Liver (tissue), 9 donors: Measurements from ENCODE around the gene GPR55. TPM values are rescaled to one million over a fixed set of nuclear protein-coding genes. Genes with fewer than 3 reads are reported as not detected.

Experiments used
- DNase-seq: peaks from one replicate; pipeline ENCODE4 v3.0.0-alpha.2; 2017; ENCODE audit warnings: low spot score
- H3K27ac ChIP-seq, 2 donors: one replicate each; pipeline ENCODE4 v1.7.0; 2013; ENCODE audit warnings: inconsistent platforms in 2 of 2, low read length in 2 of 2, control low read depth in 1 of 2, low read depth in 1 of 2, mild to moderate bottlenecking in 1 of 2
- H3K27me3 ChIP-seq, 4 donors: one replicate each; pipeline versions ENCODE4 v1.6.1 to v1.7.0; 2013; ENCODE audit warnings: low read length in 3 of 4, inconsistent platforms in 1 of 4, mild to moderate bottlenecking in 1 of 4, moderate library complexity in 1 of 4; ENCODE audit not compliant: control insufficient read depth in 4 of 4, insufficient read depth in 4 of 4
- H3K36me3 ChIP-seq, 4 donors: one replicate each; pipeline versions ENCODE4 v1.6.1 to v1.7.0; 2013; ENCODE audit warnings: low read length in 3 of 4, mild to moderate bottlenecking in 3 of 4, low read depth in 1 of 4, moderate library complexity in 1 of 4; ENCODE audit not compliant: control insufficient read depth in 4 of 4, insufficient read depth in 3 of 4
- H3K4me1 ChIP-seq, 4 donors: one replicate each; pipeline versions ENCODE4 v1.6.1 to v1.7.0; 2013; ENCODE audit warnings: low read length in 3 of 4, mild to moderate bottlenecking in 3 of 4, moderate library complexity in 1 of 4; ENCODE audit not compliant: control insufficient read depth in 4 of 4, insufficient read depth in 4 of 4
- H3K4me3 ChIP-seq, 3 donors: one replicate each; pipeline versions ENCODE4 v1.6.1 to v1.7.0; 2013; ENCODE audit warnings: low read length in 3 of 3, control low read depth in 1 of 3, low read depth in 1 of 3, mild to moderate bottlenecking in 1 of 3
- H3K9ac ChIP-seq, 2 donors: one replicate each; pipeline ENCODE4 v1.7.0; 2013; ENCODE audit warnings: low read length in 2 of 2, mild to moderate bottlenecking in 2 of 2, moderate library complexity in 2 of 2, control low read depth in 1 of 2, low read depth in 1 of 2
- H3K9me3 ChIP-seq, 4 donors: one replicate each; pipeline versions ENCODE4 v1.6.1 to v1.7.0; 2013; ENCODE audit warnings: low read length in 3 of 4; ENCODE audit not compliant: control insufficient read depth in 4 of 4
- CTCF ChIP-seq: fragments of 150-350 bp; IDR thresholded peaks from 2 replicates; pipeline ENCODE4 v1.5.1; 2017; ENCODE audit warnings: improper control_type of control experiment, low read depth, low read length; ENCODE audit not compliant: missing input control
- EGR1 ChIP-seq, 2 donors: IDR thresholded peaks; 2 replicates each; pipeline ENCODE4 v1.6.1; 2016 to 2018; ENCODE audit warnings: antibody characterized with exemption in 2 of 2, low read depth in 2 of 2
- FOXA2 ChIP-seq: IDR thresholded peaks from 2 replicates; pipeline ENCODE4 v1.6.1; 2016; ENCODE audit warnings: antibody characterized with exemption
- GABPA ChIP-seq, 2 donors: IDR thresholded peaks in 1 of 2; conservative IDR thresholded peaks in 1 of 2; 2 replicates each; pipeline ENCODE4 v1.6.1; 2016; ENCODE audit warnings: antibody characterized with exemption in 2 of 2, mild to moderate bottlenecking in 1 of 2, moderate library complexity in 1 of 2
- HNF4A ChIP-seq, 2 donors: conservative IDR thresholded peaks; 2 replicates each; pipeline ENCODE4 v1.6.1; 2016; ENCODE audit warnings: antibody characterized with exemption in 2 of 2, mild to moderate bottlenecking in 2 of 2
- HNF4G ChIP-seq: IDR thresholded peaks from 2 replicates; pipeline ENCODE4 v1.6.1; 2016; ENCODE audit warnings: antibody characterized with exemption
- JUND ChIP-seq, 2 donors: IDR thresholded peaks; 2 replicates each; pipeline ENCODE4 v1.6.1; 2016; ENCODE audit warnings: antibody characterized with exemption in 2 of 2
- NR2F2 ChIP-seq: IDR thresholded peaks from 2 replicates; pipeline ENCODE4 v1.6.1; 2016; ENCODE audit warnings: antibody characterized with exemption
- RAD21 ChIP-seq, 2 donors: IDR thresholded peaks; 2 replicates each; pipeline ENCODE4 v1.6.1; 2016; ENCODE audit warnings: antibody characterized with exemption in 2 of 2, mild to moderate bottlenecking in 2 of 2
- RXRA ChIP-seq, 2 donors: IDR thresholded peaks; 2 replicates each; pipeline ENCODE4 v1.6.1; 2017 to 2018; ENCODE audit warnings: antibody characterized with exemption in 2 of 2, mild to moderate bottlenecking in 1 of 2
- SP1 ChIP-seq: IDR thresholded peaks from 2 replicates; pipeline ENCODE4 v1.6.1; 2018; ENCODE audit warnings: antibody characterized with exemption, mild to moderate bottlenecking
- TAF1 ChIP-seq: conservative IDR thresholded peaks from 2 replicates; pipeline ENCODE4 v1.6.1; 2016; ENCODE audit warnings: antibody characterized with exemption, mild to moderate bottlenecking
- YY1 ChIP-seq: IDR thresholded peaks from 2 replicates; pipeline ENCODE4 v1.6.1; 2016; ENCODE audit warnings: antibody characterized with exemption, mild to moderate bottlenecking
- ZBTB33 ChIP-seq: IDR thresholded peaks from 2 replicates; pipeline ENCODE4 v1.6.1; 2016; ENCODE audit warnings: antibody characterized with exemption
- WGBS: extraction: QIAGEN DNeasy Blood & Tissue Kit; methylation state at CpG from one replicate; pipeline ENCODE4 v1.1.7; 2013; 5-methylcytosine and 5-hydroxymethylcytosine counted together
- polyA plus RNA-seq, 2 donors: library from polyadenylated mRNA; stranded (reverse) in 1 of 2; unstranded in 1 of 2; fragments of 200-250 nt in 1 of 2; fragments of >200 nt in 1 of 2; fragmentation: Nextera tagmentation in 1 of 2; extraction: Ambion mirVana in 1 of 2; gene quantifications; one replicate each; pipeline versions ENCODE4 v1.2.1 to v1.2.3, GENCODE V29; 2013 to 2015
- total RNA-seq, 2 donors: library from RNA; depleted of rRNA; stranded (reverse); fragments of >200 nt; gene quantifications; one replicate each; pipeline ENCODE4 v1.2.3, GENCODE V29; 2014
- TF ChIP-seq, protein P1 (sequence below): IDR thresholded peaks from 2 replicates; pipeline ENCODE4 v1.6.1; 2016; ENCODE audit warnings: antibody characterized with exemption, mild to moderate bottlenecking
- TF ChIP-seq, protein P2 (sequence below): IDR thresholded peaks from 2 replicates; pipeline ENCODE4 v1.6.1; 2016; ENCODE audit warnings: antibody characterized with exemption
- TF ChIP-seq, protein P3 (sequence below): IDR thresholded peaks from 2 replicates; pipeline ENCODE4 v1.6.1; 2016; ENCODE audit warnings: antibody characterized with exemption
- donor health status: healthy.
- donor health status: healthy.
- donor health status: healthy.
- donor health status: healthy.
- donor health status: healthy.

The GPR55 gene
- total and polyA plus RNA-seq, 4 donors: 0.05 to 0.17 (median 0.10) TPM; not detected in 1

- no peak for TF ChIP-seq ZBTB33
Measured at GRCh38 chr2:230865307-230865765, 59.7 kb downstream of the GPR55 start (continued).

DNA sequence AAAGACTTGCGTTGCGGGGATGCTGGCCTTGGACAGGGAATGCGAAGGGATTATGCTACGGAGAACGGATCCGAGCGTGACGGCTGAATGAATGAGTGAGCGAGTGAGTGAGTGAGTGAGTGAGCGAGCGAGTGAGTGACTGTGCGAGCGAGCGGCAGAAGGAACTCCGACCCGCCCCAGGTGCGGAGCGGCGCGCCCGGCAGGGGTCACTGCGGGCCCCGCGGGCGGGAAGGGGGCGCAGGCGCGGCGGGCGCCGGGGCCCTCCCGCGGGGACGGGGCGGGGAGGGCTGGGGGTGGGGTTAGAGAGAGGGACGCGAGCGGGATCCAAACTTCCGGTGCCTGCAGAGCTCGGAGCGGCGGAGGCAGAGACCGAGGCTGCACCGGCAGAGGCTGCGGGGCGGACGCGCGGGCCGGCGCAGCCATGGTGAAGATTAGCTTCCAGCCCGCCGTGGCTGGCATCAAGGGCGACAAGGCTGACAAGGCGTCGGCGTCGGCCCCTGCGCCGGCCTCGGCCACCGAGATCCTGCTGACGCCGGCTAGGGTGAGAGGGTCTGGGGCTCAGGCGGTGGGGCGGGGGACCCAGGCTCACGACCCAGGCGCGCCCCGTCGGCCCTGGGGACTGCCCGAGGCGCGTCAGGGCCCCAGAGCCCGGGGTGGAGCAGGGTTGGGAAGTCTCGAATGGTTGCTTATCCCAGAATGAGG is 60.3 kb downstream of the GPR55 start, which contains the start of gene ITM2C:
Gene ITM2C, plus strand, starts transcription at position 338 of the 702 bp plus-strand sequence. Its CDS starts 84 bp downstream, at position 422.
- Histone ChIP-seq H3K4me1 (peaks cover 0 to 13% (median 6%) of the 10 kb centered on the region in 4 donors), H3K9me3 (no peaks in the 10 kb centered on the region)
- TF ChIP-seq CTCF (peak; percentile 21), TAF1 (no peak)

GRCh38 chr2:230864122-230864604 is 60.9 kb downstream of the GPR55 start:
- no peak for TF ChIP-seq RXRA (IDR thresholded peaks at IDR 0.05)
- TF ChIP-seq JUND (IDR thresholded peaks at IDR 0.05): no peak
- TF ChIP-seq, protein P1, sequence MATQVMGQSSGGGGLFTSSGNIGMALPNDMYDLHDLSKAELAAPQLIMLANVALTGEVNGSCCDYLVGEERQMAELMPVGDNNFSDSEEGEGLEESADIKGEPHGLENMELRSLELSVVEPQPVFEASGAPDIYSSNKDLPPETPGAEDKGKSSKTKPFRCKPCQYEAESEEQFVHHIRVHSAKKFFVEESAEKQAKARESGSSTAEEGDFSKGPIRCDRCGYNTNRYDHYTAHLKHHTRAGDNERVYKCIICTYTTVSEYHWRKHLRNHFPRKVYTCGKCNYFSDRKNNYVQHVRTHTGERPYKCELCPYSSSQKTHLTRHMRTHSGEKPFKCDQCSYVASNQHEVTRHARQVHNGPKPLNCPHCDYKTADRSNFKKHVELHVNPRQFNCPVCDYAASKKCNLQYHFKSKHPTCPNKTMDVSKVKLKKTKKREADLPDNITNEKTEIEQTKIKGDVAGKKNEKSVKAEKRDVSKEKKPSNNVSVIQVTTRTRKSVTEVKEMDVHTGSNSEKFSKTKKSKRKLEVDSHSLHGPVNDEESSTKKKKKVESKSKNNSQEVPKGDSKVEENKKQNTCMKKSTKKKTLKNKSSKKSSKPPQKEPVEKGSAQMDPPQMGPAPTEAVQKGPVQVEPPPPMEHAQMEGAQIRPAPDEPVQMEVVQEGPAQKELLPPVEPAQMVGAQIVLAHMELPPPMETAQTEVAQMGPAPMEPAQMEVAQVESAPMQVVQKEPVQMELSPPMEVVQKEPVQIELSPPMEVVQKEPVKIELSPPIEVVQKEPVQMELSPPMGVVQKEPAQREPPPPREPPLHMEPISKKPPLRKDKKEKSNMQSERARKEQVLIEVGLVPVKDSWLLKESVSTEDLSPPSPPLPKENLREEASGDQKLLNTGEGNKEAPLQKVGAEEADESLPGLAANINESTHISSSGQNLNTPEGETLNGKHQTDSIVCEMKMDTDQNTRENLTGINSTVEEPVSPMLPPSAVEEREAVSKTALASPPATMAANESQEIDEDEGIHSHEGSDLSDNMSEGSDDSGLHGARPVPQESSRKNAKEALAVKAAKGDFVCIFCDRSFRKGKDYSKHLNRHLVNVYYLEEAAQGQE: no peak
- TF ChIP-seq HNF4G: no peak
- no peak for TF ChIP-seq EGR1 (IDR thresholded peaks at IDR 0.05; ENCODE audit: low read depth in 2 of 2)
- TF ChIP-seq, protein P2, sequence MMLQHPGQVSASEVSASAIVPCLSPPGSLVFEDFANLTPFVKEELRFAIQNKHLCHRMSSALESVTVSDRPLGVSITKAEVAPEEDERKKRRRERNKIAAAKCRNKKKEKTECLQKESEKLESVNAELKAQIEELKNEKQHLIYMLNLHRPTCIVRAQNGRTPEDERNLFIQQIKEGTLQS: no peak
- no peak for TF ChIP-seq HNF4A (conservative IDR thresholded peaks at IDR 0.05)
- no peak for TF ChIP-seq YY1
- TF ChIP-seq, protein P3, sequence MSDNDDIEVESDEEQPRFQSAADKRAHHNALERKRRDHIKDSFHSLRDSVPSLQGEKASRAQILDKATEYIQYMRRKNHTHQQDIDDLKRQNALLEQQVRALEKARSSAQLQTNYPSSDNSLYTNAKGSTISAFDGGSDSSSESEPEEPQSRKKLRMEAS: no peak
- no peak for TF ChIP-seq TAF1
- no peak for TF ChIP-seq SP1
- TF ChIP-seq FOXA2: no peak
- no peak for TF ChIP-seq GABPA (IDR thresholded peaks at IDR 0.05 in 1 of 2, conservative IDR thresholded peaks at IDR 0.05 in 1 of 2)
- TF ChIP-seq ZBTB33: no peak
- no peak for TF ChIP-seq NR2F2
- TF ChIP-seq RAD21 (IDR thresholded peaks at IDR 0.05): no peak

More for the DNA sequence above, 60.3 kb downstream of the GPR55 start, which contains the start of gene ITM2C:
- WGBS: under 1% methylated on average over 76 of the region's 76 CpGs
- peak within 1 kb of the TSS; percentile 45 to 73 (median 66) for H3K4me3 ChIP-seq
- DNase-seq: peak; percentile 68
- no peaks in the 10 kb centered on the region for H3K27me3 ChIP-seq
- H3K27ac ChIP-seq: peak within 1 kb of the TSS in 1 of 2 donors; percentile 26
- no peak within 1 kb of the TSS for H3K9ac ChIP-seq
- H3K36me3 ChIP-seq: no peaks in the 10 kb centered on the region

More at GRCh38 chr2:230864122-230864604, 60.9 kb downstream of the GPR55 start:
- H3K4me3 ChIP-seq: peak overlapping the region in 1 of 3 donors; percentile 66
- DNase-seq: no peak
- no peaks in the 10 kb centered on the region for H3K9me3 ChIP-seq
- no peak overlapping the region for H3K27ac ChIP-seq
- no peak overlapping the region for H3K9ac ChIP-seq
- WGBS: 49% methylated on average over 18 of the region's 18 CpGs
- peaks cover 0 to 13% (median 6%) of the 10 kb centered on the region in 4 donors for H3K4me1 ChIP-seq
- H3K27me3 ChIP-seq: no peaks in the 10 kb centered on the region
- H3K36me3 ChIP-seq: no peaks in the 10 kb centered on the region
